HFFc6 (cell line): ENCODE data around the gene NLGN3. TPM values are rescaled to one million over a fixed set of nuclear protein-coding genes. Genes with fewer than 3 reads are reported as not detected.

Source experiments
- DNase-seq: peaks from one replicate; pipeline ENCODE4 v3.0.0-alpha.2; 2018
- H3K27ac Mint-ChIP-seq: 2 replicates; pipeline ENCODE4 v1.8.0; 2020; ENCODE audit warnings: mild to moderate bottlenecking, mixed read lengths
- H3K27me3 Mint-ChIP-seq: 2 replicates; pipeline ENCODE4 v1.8.0; 2021; ENCODE audit warnings: mild to moderate bottlenecking, moderate library complexity, mixed read lengths; ENCODE audit not compliant: insufficient read depth
- H3K36me3 Mint-ChIP-seq: 2 replicates; pipeline ENCODE4 v1.8.0; 2021; ENCODE audit warnings: low read depth, mixed read lengths
- H3K4me1 Mint-ChIP-seq: 2 replicates; pipeline ENCODE4 v1.8.0; 2020; ENCODE audit warnings: low read depth, mixed read lengths
- H3K4me3 Mint-ChIP-seq: 2 replicates; pipeline ENCODE4 v1.8.0; 2020; ENCODE audit warnings: mild to moderate bottlenecking, moderate library complexity, mixed read lengths
- H3K9me3 Mint-ChIP-seq: 2 replicates; pipeline ENCODE4 v1.8.0; 2020; ENCODE audit warnings: mild to moderate bottlenecking, mixed read lengths
- total RNA-seq, 6 experiments: library from RNA; stranded (reverse); fragmentation: NEBNext Ultra II Directional; extraction: Animal tissue kit (Norgen Biotek cat#: 25700); gene quantifications; 2 replicates in 1 of 6; 3 replicates in 5 of 6; pipeline ENCODE4 v1.2.3, GENCODE V29; 2021
- TF ChIP-seq, protein P1 (sequence below): fragments of 200-600 bp; sonication (generic); IDR thresholded peaks from 2 replicates; pipeline ENCODE4 v1.5.0; 2021; ENCODE audit warnings: antibody characterized with exemption, mild to moderate bottlenecking

Gene NLGN3
- total RNA-seq, 6 experiments from 2014 or later, result 0.14 to 0.48 (median 0.29) TPM

DNA sequence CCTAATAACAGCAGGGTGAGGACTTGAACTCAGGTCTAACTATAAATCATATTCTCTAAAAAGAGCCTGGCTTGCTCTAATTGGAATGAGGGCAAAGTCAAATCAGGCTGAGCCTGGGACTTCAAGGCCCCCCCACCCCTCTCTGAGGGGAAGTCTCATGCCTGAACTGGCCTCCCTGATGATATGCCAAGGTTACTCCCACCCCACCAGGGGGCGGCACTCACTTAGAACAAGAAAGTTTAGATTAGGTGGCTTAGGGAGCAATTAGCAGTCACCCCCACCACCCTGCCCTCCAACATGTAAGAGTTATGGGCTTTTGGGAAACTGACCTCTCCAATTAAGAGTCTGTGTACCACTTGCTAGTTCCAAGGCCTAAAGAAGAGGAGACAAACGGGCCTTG is 46.3 kb upstream of the NLGN3 start:
- TF ChIP-seq, protein P1, sequence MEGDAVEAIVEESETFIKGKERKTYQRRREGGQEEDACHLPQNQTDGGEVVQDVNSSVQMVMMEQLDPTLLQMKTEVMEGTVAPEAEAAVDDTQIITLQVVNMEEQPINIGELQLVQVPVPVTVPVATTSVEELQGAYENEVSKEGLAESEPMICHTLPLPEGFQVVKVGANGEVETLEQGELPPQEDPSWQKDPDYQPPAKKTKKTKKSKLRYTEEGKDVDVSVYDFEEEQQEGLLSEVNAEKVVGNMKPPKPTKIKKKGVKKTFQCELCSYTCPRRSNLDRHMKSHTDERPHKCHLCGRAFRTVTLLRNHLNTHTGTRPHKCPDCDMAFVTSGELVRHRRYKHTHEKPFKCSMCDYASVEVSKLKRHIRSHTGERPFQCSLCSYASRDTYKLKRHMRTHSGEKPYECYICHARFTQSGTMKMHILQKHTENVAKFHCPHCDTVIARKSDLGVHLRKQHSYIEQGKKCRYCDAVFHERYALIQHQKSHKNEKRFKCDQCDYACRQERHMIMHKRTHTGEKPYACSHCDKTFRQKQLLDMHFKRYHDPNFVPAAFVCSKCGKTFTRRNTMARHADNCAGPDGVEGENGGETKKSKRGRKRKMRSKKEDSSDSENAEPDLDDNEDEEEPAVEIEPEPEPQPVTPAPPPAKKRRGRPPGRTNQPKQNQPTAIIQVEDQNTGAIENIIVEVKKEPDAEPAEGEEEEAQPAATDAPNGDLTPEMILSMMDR, result peak; percentile 71
- DNase-seq, result no peak
- H3K36me3 Mint-ChIP-seq, result no peaks in the 10 kb centered on the region
- H3K9me3 Mint-ChIP-seq, result no peaks in the 10 kb centered on the region
- peaks cover 7% of the 10 kb centered on the region; the same call in 1 of the 2 replicates for H3K4me1 Mint-ChIP-seq
- no peaks in the 10 kb centered on the region; the same call in 1 of the 2 replicates for H3K27me3 Mint-ChIP-seq
- no peak overlapping the region for H3K27ac Mint-ChIP-seq
- no peak overlapping the region for H3K4me3 Mint-ChIP-seq

DNA sequence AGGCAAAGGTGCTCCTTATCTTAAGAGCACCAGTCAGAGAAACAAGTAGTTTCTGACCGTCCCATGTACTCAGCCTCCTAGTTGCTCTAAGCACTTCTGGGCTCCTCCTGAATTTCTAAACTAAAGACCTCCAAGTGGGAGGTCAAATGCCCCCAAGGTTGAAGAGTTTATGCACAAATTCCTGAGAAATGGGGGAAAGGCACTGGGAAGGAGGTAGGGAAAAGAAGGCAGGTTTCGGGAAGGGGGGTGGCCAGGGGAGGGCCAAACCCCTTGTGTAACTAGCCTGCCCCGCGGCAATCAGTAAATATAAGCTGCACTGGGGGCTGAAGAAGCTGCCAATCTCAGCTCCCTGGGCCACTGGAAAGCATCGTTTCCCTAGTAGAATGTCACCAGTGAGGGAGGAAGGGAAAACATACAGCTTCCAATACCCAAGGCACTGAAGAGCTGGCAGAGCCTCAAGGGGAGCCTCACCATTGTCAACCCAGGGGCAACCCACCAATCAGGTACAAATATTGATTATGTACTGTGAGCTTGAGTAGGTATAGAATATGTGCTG is 45.6 kb upstream of the NLGN3 start:
- Mint-ChIP-seq H3K4me3 (no peak overlapping the region), H3K27ac (no peak overlapping the region), H3K4me1 (peaks cover 11% of the 10 kb centered on the region; the same call in 1 of the 2 replicates), H3K27me3 (no peaks in the 10 kb centered on the region; the same call in 1 of the 2 replicates), H3K9me3 (no peaks in the 10 kb centered on the region), H3K36me3 (no peaks in the 10 kb centered on the region)
- no peak for DNase-seq
- TF ChIP-seq, protein P1, result no peak

DNA sequence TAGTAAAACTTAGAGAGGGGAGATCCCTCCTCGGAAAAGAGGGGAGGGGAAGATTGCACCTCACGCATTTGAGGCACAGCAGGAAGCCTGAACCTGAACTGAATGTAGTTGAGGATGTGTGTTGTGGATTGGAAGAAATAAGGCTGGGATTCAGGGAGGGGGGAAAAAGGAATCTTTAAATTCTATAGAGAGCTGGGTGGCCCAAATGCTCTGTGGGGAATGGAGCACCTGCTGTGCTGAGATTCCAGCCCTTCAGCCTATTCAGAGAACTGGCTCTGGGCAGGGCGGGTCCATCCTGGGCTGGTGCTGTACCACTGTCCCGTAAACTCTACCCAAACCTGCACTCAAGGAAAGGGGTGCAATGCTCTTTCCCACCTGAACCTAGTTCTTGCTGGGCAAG is 44.9 kb upstream of the NLGN3 start:
- peaks cover 15% of the 10 kb centered on the region; the same call in 1 of the 2 replicates for H3K4me1 Mint-ChIP-seq
- no peak overlapping the region for H3K4me3 Mint-ChIP-seq
- H3K27me3 Mint-ChIP-seq, result no peaks in the 10 kb centered on the region; the same call in 1 of the 2 replicates
- TF ChIP-seq, protein P1, result no peak
- no peak for DNase-seq
- H3K27ac Mint-ChIP-seq, result no peak overlapping the region
- H3K9me3 Mint-ChIP-seq, result no peaks in the 10 kb centered on the region
- no peaks in the 10 kb centered on the region for H3K36me3 Mint-ChIP-seq

DNA sequence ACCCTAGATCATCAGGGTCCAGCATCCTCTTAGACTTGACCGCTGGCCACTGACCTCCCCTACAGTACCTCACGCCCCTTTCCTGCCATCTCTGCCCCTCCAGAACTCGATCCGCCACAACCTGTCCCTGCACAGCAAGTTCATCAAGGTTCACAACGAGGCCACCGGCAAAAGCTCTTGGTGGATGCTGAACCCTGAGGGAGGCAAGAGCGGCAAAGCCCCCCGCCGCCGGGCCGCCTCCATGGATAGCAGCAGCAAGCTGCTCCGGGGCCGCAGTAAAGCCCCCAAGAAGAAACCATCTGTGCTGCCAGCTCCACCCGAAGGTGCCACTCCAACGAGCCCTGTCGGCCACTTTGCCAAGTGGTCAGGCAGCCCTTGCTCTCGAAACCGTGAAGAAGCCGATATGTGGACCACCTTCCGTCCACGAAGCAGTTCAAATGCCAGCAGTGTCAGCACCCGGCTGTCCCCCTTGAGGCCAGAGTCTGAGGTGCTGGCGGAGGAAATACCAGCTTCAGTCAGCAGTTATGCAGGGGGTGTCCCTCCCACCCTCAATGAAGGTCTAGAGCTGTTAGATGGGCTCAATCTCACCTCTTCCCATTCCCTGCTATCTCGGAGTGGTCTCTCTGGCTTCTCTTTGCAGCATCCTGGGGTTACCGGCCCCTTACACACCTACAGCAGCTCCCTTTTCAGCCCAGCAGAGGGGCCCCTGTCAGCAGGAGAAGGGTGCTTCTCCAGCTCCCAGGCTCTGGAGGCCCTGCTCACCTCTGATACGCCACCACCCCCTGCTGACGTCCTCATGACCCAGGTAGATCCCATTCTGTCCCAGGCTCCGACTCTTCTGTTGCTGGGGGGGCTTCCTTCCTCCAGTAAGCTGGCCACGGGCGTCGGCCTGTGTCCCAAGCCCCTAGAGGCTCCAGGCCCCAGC is 43.8 kb upstream of the NLGN3 start:
- TF ChIP-seq, protein P1, result no peak
- Mint-ChIP-seq H3K27ac (no peak overlapping the region), H3K4me1 (peaks cover 8% of the 10 kb centered on the region; the same call in 1 of the 2 replicates), H3K36me3 (no peaks in the 10 kb centered on the region), H3K4me3 (no peak overlapping the region), H3K9me3 (no peaks in the 10 kb centered on the region), H3K27me3 (no peaks in the 10 kb centered on the region; the same call in 1 of the 2 replicates)
- no peak for DNase-seq

DNA sequence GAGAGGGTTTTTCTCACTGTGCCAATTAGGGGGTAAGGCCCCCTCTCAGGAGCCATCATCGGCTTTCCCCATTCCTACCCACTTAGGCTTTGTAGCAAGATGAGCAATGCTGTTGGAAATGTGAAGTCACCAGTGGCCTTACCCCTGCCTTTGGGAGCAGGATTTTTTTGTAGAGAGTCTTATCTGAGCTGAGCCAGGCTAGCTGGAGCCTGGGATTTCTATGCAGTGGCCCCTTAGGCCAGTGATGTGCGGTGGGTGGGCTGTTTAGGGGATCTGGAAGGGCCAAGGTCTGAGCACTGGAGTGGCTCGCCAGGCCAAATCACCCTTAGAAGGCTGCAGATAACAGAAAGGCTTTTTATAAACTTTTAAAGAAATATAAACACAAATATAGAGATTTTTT is 42.3 kb upstream of the NLGN3 start:
- no peak for DNase-seq
- TF ChIP-seq, protein P1, result no peak
- Mint-ChIP-seq H3K36me3 (no peaks in the 10 kb centered on the region), H3K9me3 (no peaks in the 10 kb centered on the region), H3K27ac (no peak overlapping the region), H3K27me3 (no peaks in the 10 kb centered on the region; the same call in 1 of the 2 replicates), H3K4me1 (peaks cover 8% of the 10 kb centered on the region; the same call in 1 of the 2 replicates), H3K4me3 (no peak overlapping the region)
